Kasumi-1 (cell line): ENCODE data around the gene ZNF331.

Experiments
- DNase-seq, 2 experiments: peaks; one replicate each; lab custom pipeline; 2025; lab: John Stamatoyannopoulos, UW

Gene ZNF331

DNA sequence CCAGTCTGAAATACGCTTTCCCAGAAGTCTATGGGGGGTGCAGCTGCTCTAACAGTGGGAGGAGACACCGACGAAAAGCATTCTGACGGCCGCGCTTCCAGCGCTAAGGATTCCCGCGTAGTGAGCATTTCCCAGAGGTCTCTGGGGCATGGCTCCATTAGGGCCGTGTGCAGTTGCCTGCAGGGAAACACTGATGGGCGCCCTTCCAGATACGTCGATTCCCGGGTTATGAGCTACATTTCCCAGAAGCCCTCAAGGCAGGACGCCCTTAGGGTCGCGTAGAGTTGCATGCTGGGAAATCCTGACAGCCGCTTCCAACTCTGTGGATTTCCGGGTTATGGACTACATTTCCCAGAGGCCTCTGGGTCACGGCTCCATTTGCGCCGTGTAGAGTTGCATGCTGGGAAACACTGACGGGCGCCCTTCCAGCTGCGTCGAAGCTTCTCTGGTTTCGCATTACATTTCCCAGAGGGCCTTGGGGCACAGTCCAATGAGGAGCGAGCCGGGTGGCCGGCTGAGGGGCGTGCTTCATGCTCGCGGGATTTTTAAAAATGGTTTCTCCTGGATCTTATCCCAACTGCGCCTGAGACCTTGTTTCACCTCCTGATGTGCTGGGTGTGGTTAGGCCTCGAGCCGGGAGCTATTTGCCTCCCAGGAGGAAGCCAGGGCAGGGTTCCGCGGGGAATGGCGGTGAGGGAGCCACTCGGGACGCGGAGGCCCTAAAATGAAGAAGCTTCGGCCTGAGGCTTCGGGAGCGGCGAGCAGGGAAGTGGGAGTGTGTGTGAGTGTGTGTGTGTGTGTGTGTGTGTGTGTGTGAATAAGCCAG lies 17.2 kb upstream of the ZNF331 start:
- no peak for DNase-seq

- DNase-seq, result no peak
Measured at GRCh38 chr19:53521373-53522202, 16.4 kb upstream of the ZNF331 start.

DNA sequence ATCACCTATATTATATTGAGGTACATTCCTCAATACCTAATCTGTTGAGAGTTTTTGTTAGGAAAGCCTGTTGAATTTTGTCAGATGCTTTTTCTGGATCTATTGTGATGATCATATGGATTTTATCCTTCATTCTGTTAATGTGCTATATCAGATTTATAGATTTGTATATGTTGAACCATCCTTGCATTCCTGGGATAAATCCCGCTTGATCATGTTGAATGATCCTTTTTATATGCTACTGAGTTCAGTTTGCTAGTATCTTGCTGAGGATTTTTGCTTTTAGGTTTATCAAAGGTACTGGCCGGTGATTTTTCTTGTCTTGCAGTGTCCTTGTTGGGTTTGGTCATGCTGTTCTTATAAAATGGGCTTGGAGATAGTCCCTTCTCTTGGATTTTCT lies 12.0 kb upstream of the ZNF331 start:
- DNase-seq, result no peak

GRCh38 chr19:53530622-53531021 lies 7.3 kb upstream of the ZNF331 start:
- DNase-seq, result no peak

GRCh38 chr19:53531457-53531856 lies 6.5 kb upstream of the ZNF331 start:
- no peak for DNase-seq

- DNase-seq, result no peak
Measured at GRCh38 chr19:53532362-53532761, 5.6 kb upstream of the ZNF331 start.

- no peak for DNase-seq
Measured at GRCh38 chr19:53536225-53536548, 1.8 kb upstream of the ZNF331 start.

- peak in 1 of 2 experiments; percentile 16 for DNase-seq
Measured at GRCh38 chr19:53537121-53537520, 824 bp upstream of the ZNF331 start.

DNA sequence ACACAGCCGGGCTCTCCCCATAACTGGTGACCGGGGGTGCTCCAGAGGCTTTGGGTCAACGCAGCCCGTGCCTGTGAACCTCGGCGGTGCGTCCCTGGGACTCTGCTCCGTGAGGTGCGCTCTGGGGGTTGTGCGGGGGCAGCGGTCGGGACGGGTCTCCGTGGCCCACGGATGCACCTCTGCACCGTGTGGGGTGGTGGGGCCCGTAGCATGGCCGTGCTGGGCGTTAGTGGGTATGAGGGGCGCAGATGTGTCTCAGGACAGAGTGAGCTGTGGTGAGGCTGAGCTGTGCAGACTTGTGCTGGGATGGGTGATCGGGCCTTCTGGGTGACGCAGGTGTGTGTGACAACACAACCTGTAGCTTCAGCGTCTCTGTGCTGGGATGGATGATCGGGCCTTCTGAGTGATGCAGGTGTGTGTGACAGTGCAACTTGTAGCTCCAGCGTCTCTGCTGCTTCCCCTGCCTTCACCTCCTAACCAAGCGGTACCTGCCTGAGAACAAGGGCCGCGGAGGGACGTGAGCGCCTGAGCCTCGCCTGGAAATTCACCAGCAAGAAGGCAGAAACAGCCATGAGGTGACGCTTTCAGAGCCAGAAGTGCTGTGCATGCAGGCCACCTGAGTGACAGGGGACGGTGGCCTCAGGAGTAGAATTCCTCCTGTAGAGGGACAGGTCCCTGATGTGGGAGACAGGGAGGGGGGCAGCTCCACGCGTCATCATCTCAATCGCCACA lies 599 bp downstream of the ZNF331 start:
- no peak for DNase-seq

GRCh38 chr19:53540091-53540490 lies 2.1 kb downstream of the ZNF331 start:
- DNase-seq, result no peak

GRCh38 chr19:53541971-53542370 lies 4.0 kb downstream of the ZNF331 start:
- no peak for DNase-seq

DNA sequence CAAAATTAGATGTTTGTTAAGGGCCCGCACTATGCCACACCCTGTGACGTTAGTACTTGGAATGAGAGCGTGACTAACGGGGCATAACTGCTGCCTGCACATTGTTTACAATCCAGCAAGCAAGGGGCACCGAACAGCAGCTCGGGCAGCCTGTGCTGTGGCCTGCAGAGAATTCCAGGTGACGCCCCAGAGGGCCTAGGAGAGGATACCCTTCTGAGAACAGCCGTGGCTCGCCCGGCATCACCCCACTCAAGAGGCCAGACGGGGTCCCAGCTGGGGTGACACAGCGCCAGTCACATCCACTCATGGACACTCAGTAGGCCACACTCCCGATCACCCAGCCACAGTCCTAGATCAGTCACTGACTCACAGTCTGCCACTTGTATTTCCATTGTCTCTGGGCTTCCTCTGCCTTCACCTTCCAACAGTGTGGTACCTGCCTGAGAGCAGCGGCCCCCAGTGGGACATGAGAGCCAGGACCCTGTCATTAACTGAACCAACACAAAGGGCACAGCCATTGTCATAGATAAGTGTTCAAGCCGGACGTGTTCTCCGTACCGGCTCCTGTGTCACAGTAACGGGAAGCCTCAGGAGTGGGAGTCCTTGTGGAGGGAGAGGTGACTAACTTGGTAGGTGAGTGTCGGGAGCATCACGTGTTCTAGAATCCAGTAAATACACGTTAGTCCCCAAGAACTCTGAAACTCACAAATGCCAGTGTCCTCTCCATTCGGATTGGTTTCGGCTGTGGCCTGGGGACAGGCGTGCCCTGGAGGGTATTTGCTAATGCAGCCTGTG lies 7.5 kb downstream of the ZNF331 start:
- DNase-seq, result no peak

DNA sequence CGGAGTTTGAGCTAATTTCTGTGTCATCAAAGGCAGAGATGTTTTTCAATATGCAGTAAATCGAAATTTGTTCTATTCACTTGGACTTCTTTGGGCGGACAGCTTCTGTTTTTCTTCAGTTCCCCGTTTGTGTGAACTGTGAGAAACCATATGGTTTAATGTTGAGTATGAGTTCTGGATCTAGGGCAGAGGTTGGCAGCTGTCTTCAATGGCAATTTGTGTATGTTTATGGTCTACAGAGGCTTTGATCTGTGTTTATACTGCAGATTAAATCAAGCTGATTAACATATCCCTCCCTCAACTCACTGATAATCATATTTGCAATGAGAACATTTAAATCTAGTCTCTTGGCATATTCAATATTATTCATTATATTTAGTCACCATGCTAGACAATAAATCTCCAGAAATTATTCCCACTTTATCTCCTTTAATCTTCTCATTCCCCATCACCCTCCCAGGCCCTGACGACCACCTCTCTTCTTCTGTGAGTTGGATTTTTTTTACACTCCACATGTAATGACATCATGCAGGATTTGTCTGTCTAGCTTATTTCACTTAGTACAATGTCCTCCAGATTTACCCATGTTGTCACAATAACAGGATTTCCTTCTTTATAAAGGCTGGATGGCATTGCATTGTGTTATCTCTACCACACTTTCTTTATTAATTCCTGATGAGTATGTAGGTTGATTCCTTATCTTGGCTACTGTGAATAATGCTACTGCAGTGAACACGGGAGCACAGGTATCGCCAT lies 9.0 kb downstream of the ZNF331 start:
- no peak for DNase-seq

DNA sequence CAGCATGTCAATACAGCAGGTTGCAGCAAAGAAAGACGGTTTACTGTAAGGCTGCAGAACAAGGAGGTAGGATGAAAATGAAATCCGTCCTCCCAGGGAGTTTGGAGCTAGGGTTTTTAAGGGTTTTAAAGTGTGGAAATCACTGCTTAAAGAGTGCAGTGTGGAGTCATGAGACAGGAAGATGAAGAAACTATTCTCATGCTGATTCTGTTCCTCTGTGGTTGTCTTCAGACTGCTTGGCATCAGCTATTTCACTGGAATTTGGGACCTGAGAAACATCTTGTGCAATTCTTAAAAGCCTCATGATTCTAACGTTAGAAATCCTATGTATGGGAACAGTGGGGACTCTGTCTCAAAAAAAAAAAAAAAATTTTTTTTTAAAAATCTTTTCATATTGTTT lies 11.4 kb downstream of the ZNF331 start:
- no peak for DNase-seq

- no peak for DNase-seq
Measured at GRCh38 chr19:53552001-53552721, 14.2 kb downstream of the ZNF331 start.

DNA sequence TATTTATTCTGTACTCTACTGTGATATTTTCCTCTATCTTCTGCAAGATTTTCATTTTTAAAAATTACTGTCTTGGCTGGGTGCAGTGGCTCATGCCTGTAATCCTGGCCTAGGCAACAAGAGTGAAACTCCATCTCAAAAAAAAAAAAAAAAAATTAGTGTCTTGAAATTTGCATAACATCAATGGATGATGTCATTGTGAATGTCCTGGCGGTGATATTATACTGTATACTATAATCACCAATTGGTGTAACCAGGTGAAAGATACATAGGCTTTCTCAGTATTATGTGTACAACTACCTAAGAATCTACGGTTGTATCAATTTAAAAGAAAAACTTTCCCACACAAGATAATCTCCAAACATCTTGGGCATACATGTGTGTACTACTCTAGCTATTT lies 15.2 kb downstream of the ZNF331 start:
- DNase-seq, result no peak

DNA sequence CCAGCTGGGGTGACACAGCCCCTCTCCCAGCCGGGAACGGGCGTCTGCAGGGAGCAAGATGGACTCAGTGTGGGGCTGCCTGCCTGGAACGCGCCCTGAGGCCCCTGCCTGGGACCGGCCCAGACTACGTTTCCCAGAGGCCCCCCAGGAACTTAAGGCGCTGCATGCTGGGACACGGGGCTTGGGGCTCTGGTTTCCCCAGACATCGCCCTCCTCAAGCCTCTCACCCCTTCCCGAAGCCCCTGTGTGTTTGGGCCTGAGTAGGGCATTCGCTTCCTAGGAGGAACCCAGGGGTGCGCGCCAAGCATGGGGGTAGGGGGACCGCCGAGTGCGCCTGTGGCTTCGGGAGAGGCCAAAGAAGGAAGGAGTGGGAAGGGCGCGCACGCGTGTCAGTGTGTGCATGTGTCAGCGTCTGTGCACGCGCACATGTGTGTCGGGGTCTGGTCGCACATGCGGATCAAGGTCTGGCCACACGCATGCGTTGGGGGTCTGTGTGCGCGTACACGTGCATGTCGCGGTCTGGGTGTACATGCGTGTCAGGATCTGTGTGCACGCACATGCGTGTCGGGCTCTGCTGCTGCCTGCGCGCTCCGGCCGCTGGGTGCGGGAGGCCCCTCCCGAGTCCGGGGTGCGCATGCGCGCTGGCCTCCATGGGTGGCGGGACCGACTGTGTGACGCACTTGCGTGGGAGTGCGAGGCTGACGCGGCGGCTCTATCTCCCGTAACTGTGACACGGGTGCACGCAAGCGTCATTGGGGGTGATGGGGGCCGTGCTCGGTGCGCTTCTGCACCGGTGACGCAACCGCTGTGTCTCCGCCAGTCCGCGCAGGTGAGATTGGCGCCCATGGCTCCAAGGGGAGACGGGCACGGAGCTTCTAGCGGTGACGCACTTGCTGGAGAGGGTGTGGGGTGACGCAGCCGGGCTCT lies 16.2 kb downstream of the ZNF331 start:
- no peak for DNase-seq

GRCh38 chr19:53554804-53555203 lies 16.9 kb downstream of the ZNF331 start:
- no peak for DNase-seq

- DNase-seq, result no peak
Measured at GRCh38 chr19:53555352-53555751, 17.4 kb downstream of the ZNF331 start.
